22Rv1 (cell line): Measurements from ENCODE around the gene TOMM70.

Source experiments
- ZFX ChIP-seq: fragments of 450-650 bp; IDR thresholded peaks from 2 replicates; pipeline ENCODE4 v1.6.1; 2017; ENCODE audit warnings: antibody characterized with exemption, borderline replicate concordance
- TF ChIP-seq, protein P1 (sequence below): fragments of 450-650 bp; IDR thresholded peaks from 2 replicates; pipeline ENCODE4 v1.5.1; 2017; ENCODE audit warnings: mild to moderate bottlenecking

- TF ChIP-seq, protein P1, sequence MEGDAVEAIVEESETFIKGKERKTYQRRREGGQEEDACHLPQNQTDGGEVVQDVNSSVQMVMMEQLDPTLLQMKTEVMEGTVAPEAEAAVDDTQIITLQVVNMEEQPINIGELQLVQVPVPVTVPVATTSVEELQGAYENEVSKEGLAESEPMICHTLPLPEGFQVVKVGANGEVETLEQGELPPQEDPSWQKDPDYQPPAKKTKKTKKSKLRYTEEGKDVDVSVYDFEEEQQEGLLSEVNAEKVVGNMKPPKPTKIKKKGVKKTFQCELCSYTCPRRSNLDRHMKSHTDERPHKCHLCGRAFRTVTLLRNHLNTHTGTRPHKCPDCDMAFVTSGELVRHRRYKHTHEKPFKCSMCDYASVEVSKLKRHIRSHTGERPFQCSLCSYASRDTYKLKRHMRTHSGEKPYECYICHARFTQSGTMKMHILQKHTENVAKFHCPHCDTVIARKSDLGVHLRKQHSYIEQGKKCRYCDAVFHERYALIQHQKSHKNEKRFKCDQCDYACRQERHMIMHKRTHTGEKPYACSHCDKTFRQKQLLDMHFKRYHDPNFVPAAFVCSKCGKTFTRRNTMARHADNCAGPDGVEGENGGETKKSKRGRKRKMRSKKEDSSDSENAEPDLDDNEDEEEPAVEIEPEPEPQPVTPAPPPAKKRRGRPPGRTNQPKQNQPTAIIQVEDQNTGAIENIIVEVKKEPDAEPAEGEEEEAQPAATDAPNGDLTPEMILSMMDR: no peak
- TF ChIP-seq ZFX: no peak
These were observed 32.4 kb downstream of the TOMM70 start for GRCh38 chr3:100368441-100368840.
